ENCODE measurements around the gene OTOS. TPM values are rescaled to one million over a fixed set of nuclear protein-coding genes. Genes with fewer than 3 reads are reported as not detected.

The OTOS gene
- total and polyA plus RNA-seq, 2 of the 13 experiments (the other 11 are each of a cell fraction or from before 2014, with no cell fraction given) = not detected

- TF ChIP-seq ZFY (CRISPR knock-in tag; IDR thresholded peaks at IDR 0.05) = no peak
- TF ChIP-seq ZNF510 (CRISPR knock-in tag; IDR thresholded peaks at IDR 0.05; ENCODE audit: low read depth) = no peak
- TF ChIP-seq KLF15 (CRISPR knock-in tag; IDR thresholded peaks at IDR 0.05; ENCODE audit: borderline replicate concordance) = no peak
- no peak for TF ChIP-seq ARNTL (CRISPR knock-in tag; IDR thresholded peaks at IDR 0.05)
- no peak for TF ChIP-seq SMYD3 (CRISPR knock-in tag; IDR thresholded peaks at IDR 0.05)
- no peak for TF ChIP-seq POLR2AphosphoS5 (IDR thresholded peaks at IDR 0.05; ENCODE audit: low read depth, low read length)
- TF ChIP-seq, protein P1, sequence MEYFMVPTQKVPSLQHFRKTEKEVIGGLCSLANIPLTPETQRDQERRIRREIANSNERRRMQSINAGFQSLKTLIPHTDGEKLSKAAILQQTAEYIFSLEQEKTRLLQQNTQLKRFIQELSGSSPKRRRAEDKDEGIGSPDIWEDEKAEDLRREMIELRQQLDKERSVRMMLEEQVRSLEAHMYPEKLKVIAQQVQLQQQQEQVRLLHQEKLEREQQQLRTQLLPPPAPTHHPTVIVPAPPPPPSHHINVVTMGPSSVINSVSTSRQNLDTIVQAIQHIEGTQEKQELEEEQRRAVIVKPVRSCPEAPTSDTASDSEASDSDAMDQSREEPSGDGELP (IDR thresholded peaks at IDR 0.05; ENCODE audit: borderline replicate concordance, low read depth) = no peak
- no peak for TF ChIP-seq RAD21 (CRISPR knock-in tag; IDR thresholded peaks at IDR 0.05)
- no peak for TF ChIP-seq ZNF136 (CRISPR knock-in tag; IDR thresholded peaks at IDR 0.05; ENCODE audit: low read depth)
- no peak for TF ChIP-seq REL (CRISPR knock-in tag; conservative IDR thresholded peaks at IDR 0.05)
- no peak for TF ChIP-seq KAT2B (IDR thresholded peaks at IDR 0.05; ENCODE audit: borderline replicate concordance, low read depth, low read length)
- no peak for TF ChIP-seq SP4 (CRISPR knock-in tag; IDR thresholded peaks at IDR 0.05)
- TF ChIP-seq, protein P2, sequence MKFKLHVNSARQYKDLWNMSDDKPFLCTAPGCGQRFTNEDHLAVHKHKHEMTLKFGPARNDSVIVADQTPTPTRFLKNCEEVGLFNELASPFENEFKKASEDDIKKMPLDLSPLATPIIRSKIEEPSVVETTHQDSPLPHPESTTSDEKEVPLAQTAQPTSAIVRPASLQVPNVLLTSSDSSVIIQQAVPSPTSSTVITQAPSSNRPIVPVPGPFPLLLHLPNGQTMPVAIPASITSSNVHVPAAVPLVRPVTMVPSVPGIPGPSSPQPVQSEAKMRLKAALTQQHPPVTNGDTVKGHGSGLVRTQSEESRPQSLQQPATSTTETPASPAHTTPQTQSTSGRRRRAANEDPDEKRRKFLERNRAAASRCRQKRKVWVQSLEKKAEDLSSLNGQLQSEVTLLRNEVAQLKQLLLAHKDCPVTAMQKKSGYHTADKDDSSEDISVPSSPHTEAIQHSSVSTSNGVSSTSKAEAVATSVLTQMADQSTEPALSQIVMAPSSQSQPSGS (CRISPR knock-in tag; IDR thresholded peaks at IDR 0.05) = no peak
- TF ChIP-seq HMGA1 (CRISPR knock-in tag; conservative IDR thresholded peaks at IDR 0.05) = no peak
- no peak for TF ChIP-seq ZSCAN12 (CRISPR knock-in tag; IDR thresholded peaks at IDR 0.05)
- TF ChIP-seq ZIK1 (CRISPR knock-in tag; IDR thresholded peaks at IDR 0.05; ENCODE audit: borderline replicate concordance, low read depth) = no peak
- no peak for FAIRE-seq
- H3K9ac ChIP-seq (ENCODE audit: insufficient read depth, low read depth, low read length) = no peak overlapping the region
- WGBS (ENCODE audit: low lambda C conversion rate) = 5% methylated on average over 8 of the region's 10 CpGs
- no peak for DNase-seq (ENCODE audit: low spot score)
- no peak overlapping the region for H2AFZ ChIP-seq (ENCODE audit: low read length)
- H3K36me3 ChIP-seq (replicated peaks in 1 of 2; ENCODE audit: control insufficient read depth in 1 of 2, insufficient read depth in 2 of 2, low read length in 2 of 2) = no peaks in the 10 kb centered on the region
- no peak for ATAC-seq
- ChIA-PET POLR2A (no interaction called here), CTCF (ENCODE audit: low intra/inter-chr PET ratio, low total read pairs) (no interaction called here)
- H3K79me2 ChIP-seq (ENCODE audit: insufficient read depth, low read length) = no peaks in the 10 kb centered on the region
- H3K27ac ChIP-seq (ENCODE audit: extremely low read length, insufficient read depth, low read length) = no peak overlapping the region
- H3K4me3 ChIP-seq (replicated peaks in 1 of 3; ENCODE audit: insufficient read depth in 1 of 3, low read depth in 2 of 3, low read length in 3 of 3) = no peak overlapping the region
- H4K20me1 ChIP-seq (ENCODE audit: insufficient read depth, low read length) = no peaks in the 10 kb centered on the region
- in situ Hi-C loops (cut with HindIII; ENCODE audit: extremely low pct_ligation_motif_present, low pct_unique_long_range_greater_than_20kb) = no loop called here
- no peaks in the 10 kb centered on the region for H3K9me3 ChIP-seq (ENCODE audit: low read length)
- H3K4me2 ChIP-seq (ENCODE audit: low read depth, low read length) = no peak overlapping the region
- no TSS peak for BruUV-seq (replicated peaks)
- no peaks in the 10 kb centered on the region for H3K4me1 ChIP-seq (ENCODE audit: insufficient read depth, low read length)
- intact Hi-C loops (cut with micrococcal nuclease; ENCODE audit: unreplicated experiment) = no loop called here
- peaks cover 3 to 64% of the 10 kb centered on the region in 2 experiments; a peak in 4 of 5 replicates for H3K27me3 ChIP-seq (ENCODE audit: control insufficient read depth in 1 of 2, insufficient read depth in 2 of 2, low read length in 2 of 2)
Observed at GRCh38 chr2:240165034-240165433, 24.6 kb upstream of the OTOS start.
